A549 (cell line): Measurements from ENCODE around the gene CAMK1.

Experiments used
- HDAC2 ChIP-seq: fragments of 200-600 bp; sonication (generic); IDR thresholded peaks from 2 replicates; pipeline ENCODE4 v1.6.1; 2016
- KDM5A ChIP-seq: fragments of 200-600 bp; sonication (generic); IDR thresholded peaks from 2 replicates; pipeline ENCODE4 v1.6.1; 2016; ENCODE audit warnings: antibody characterized with exemption, mild to moderate bottlenecking
- NR3C1 ChIP-seq: fragments of >200 bp; sonication (Bioruptor Twin); formaldehyde crosslinking; IDR thresholded peaks from 3 replicates; pipeline ENCODE4 v1.6.1; 2017
- RARB ChIP-seq: fragments of 250-450 bp; sonication (Bioruptor Pico); IDR thresholded peaks from 2 replicates; pipeline ENCODE4 v1.8.0; 2021; ENCODE audit warnings: mild to moderate bottlenecking, moderate library complexity
- RFX5 ChIP-seq: fragments of 450-650 bp; IDR thresholded peaks from 2 replicates; pipeline ENCODE4 v1.7.1; 2014; ENCODE audit warnings: antibody characterized with exemption, mild to moderate bottlenecking, moderate library complexity
- TF ChIP-seq, protein P1 (sequence below): fragments of >200 bp; sonication (Bioruptor Twin); formaldehyde crosslinking; IDR thresholded peaks from 3 replicates; pipeline ENCODE4 v1.5.1; 2016
- TF ChIP-seq, protein P2 (sequence below): fragments of 200-600 bp; sonication (generic); IDR thresholded peaks from 2 replicates; pipeline ENCODE4 v1.6.1; 2016; ENCODE audit warnings: antibody characterized with exemption, mild to moderate bottlenecking, moderate library complexity

- TF ChIP-seq KDM5A (no peak), RARB (CRISPR knock-in tag) (no peak), NR3C1 (no peak), HDAC2 (no peak), RFX5 (no peak)
- TF ChIP-seq, protein P1, sequence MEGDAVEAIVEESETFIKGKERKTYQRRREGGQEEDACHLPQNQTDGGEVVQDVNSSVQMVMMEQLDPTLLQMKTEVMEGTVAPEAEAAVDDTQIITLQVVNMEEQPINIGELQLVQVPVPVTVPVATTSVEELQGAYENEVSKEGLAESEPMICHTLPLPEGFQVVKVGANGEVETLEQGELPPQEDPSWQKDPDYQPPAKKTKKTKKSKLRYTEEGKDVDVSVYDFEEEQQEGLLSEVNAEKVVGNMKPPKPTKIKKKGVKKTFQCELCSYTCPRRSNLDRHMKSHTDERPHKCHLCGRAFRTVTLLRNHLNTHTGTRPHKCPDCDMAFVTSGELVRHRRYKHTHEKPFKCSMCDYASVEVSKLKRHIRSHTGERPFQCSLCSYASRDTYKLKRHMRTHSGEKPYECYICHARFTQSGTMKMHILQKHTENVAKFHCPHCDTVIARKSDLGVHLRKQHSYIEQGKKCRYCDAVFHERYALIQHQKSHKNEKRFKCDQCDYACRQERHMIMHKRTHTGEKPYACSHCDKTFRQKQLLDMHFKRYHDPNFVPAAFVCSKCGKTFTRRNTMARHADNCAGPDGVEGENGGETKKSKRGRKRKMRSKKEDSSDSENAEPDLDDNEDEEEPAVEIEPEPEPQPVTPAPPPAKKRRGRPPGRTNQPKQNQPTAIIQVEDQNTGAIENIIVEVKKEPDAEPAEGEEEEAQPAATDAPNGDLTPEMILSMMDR, result no peak
- TF ChIP-seq, protein P2, sequence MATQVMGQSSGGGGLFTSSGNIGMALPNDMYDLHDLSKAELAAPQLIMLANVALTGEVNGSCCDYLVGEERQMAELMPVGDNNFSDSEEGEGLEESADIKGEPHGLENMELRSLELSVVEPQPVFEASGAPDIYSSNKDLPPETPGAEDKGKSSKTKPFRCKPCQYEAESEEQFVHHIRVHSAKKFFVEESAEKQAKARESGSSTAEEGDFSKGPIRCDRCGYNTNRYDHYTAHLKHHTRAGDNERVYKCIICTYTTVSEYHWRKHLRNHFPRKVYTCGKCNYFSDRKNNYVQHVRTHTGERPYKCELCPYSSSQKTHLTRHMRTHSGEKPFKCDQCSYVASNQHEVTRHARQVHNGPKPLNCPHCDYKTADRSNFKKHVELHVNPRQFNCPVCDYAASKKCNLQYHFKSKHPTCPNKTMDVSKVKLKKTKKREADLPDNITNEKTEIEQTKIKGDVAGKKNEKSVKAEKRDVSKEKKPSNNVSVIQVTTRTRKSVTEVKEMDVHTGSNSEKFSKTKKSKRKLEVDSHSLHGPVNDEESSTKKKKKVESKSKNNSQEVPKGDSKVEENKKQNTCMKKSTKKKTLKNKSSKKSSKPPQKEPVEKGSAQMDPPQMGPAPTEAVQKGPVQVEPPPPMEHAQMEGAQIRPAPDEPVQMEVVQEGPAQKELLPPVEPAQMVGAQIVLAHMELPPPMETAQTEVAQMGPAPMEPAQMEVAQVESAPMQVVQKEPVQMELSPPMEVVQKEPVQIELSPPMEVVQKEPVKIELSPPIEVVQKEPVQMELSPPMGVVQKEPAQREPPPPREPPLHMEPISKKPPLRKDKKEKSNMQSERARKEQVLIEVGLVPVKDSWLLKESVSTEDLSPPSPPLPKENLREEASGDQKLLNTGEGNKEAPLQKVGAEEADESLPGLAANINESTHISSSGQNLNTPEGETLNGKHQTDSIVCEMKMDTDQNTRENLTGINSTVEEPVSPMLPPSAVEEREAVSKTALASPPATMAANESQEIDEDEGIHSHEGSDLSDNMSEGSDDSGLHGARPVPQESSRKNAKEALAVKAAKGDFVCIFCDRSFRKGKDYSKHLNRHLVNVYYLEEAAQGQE, result no peak
Measured at GRCh38 chr3:9747267-9747666, 22.5 kb downstream of the CAMK1 start.
